Thymus (tissue), 11 donors: ENCODE data around the gene CELF3. TPM values are rescaled to one million over a fixed set of nuclear protein-coding genes. Genes with fewer than 3 reads are reported as not detected.
A peak's percentile ranks its signal among the peaks of the same experiment; 100 is the strongest.

Source experiments
- DNase-seq, 9 donors: peaks; one replicate each; pipeline ENCODE4 v3.0.0-alpha.2; 2013; ENCODE audit warnings: low spot score in 9 of 9, low read depth in 6 of 9, missing footprints in 1 of 9
- H3K27ac ChIP-seq, 2 donors: one replicate each; pipeline ENCODE4 v1.5.1; 2013; ENCODE audit warnings: control low read depth in 1 of 2, low read depth in 1 of 2, low read length in 1 of 2, mild to moderate bottlenecking in 1 of 2, moderate library complexity in 1 of 2
- H3K27me3 ChIP-seq, 2 donors: one replicate each; pipeline ENCODE4 v1.5.1; 2013; ENCODE audit warnings: low read length in 1 of 2; ENCODE audit not compliant: control insufficient read depth in 2 of 2, insufficient read depth in 1 of 2
- H3K36me3 ChIP-seq, 2 donors: one replicate each; pipeline ENCODE4 v1.5.1; 2013; ENCODE audit warnings: low read length in 1 of 2, mild to moderate bottlenecking in 1 of 2, moderate library complexity in 1 of 2; ENCODE audit not compliant: control insufficient read depth in 2 of 2, insufficient read depth in 2 of 2
- H3K4me1 ChIP-seq, 2 donors: one replicate each; pipeline ENCODE4 v1.5.1; 2013; ENCODE audit warnings: low read length in 2 of 2; ENCODE audit not compliant: control insufficient read depth in 2 of 2, insufficient read depth in 2 of 2
- H3K4me3 ChIP-seq, 2 donors: one replicate each; pipeline ENCODE4 v1.5.1; 2013; ENCODE audit warnings: low read length in 2 of 2, control low read depth in 1 of 2, mild to moderate bottlenecking in 1 of 2
- H3K9me3 ChIP-seq, 2 donors: one replicate each; pipeline ENCODE4 v1.5.1; 2013; ENCODE audit warnings: low read length in 1 of 2, mild to moderate bottlenecking in 1 of 2; ENCODE audit not compliant: control insufficient read depth in 2 of 2, insufficient read depth in 1 of 2
- WGBS: extraction: QIAGEN DNeasy Blood & Tissue Kit; methylation state at CpG from one replicate; pipeline ENCODE4 v1.1.7; 2013; 5-methylcytosine and 5-hydroxymethylcytosine counted together
- polyA plus RNA-seq: library from polyadenylated mRNA; stranded (reverse); fragments of 200-250 nt; gene quantifications from one replicate; pipeline ENCODE4 v1.2.3, GENCODE V29; 2013
- total RNA-seq: library from RNA; stranded (reverse); fragments of 120-200 nt; gene quantifications from one replicate; pipeline ENCODE4 v1.2.4, GENCODE V29; 2013
- donor health status: healthy.

Gene CELF3
- total and polyA plus RNA-seq, 2 donors = 0.05 to 0.18 TPM

- Histone ChIP-seq H3K36me3 (no peaks in the 10 kb centered on the region), H3K27me3 (peaks cover 16 to 94% of the 10 kb centered on the region in 2 donors), H3K27ac (no peak overlapping the region), H3K4me3 (no peak overlapping the region), H3K4me1 (peaks cover 0 to 15% of the 10 kb centered on the region in 2 donors), H3K9me3 (peaks cover 0 to 6% of the 10 kb centered on the region in 2 donors)
- DNase-seq = no peak
- WGBS = 50% methylated on average over 17 of the region's 17 CpGs
Observed at GRCh38 chr1:151715726-151716404, 738 bp downstream of the CELF3 start.

GRCh38 chr1:151714820-151715725 lies 1.5 kb downstream of the CELF3 start:
- 80% methylated on average over 10 of the region's 10 CpGs for WGBS
- Histone ChIP-seq H3K36me3 (no peaks in the 10 kb centered on the region), H3K4me1 (peaks cover 0 to 11% of the 10 kb centered on the region in 2 donors), H3K27me3 (peaks cover 16 to 86% of the 10 kb centered on the region in 2 donors), H3K9me3 (peaks cover 0 to 6% of the 10 kb centered on the region in 2 donors), H3K27ac (no peak overlapping the region), H3K4me3 (no peak overlapping the region)
- no peak for DNase-seq

- DNase-seq = no peak
Observed at GRCh38 chr1:151713874-151714273, 2.7 kb downstream of the CELF3 start.

GRCh38 chr1:151713044-151713443 lies 3.6 kb downstream of the CELF3 start:
- Histone ChIP-seq H3K36me3 (no peaks in the 10 kb centered on the region), H3K4me3 (no peak overlapping the region), H3K4me1 (peaks cover 0 to 11% of the 10 kb centered on the region in 2 donors), H3K27me3 (peaks cover 13 to 66% of the 10 kb centered on the region in 2 donors), H3K9me3 (peaks cover 0 to 6% of the 10 kb centered on the region in 2 donors), H3K27ac (no peak overlapping the region)
- WGBS = 86% methylated on average over 2 of the region's 2 CpGs
- DNase-seq = no peak

More at GRCh38 chr1:151713874-151714273, 2.7 kb downstream of the CELF3 start:
- H3K27me3 ChIP-seq = peaks cover 15 to 74% of the 10 kb centered on the region in 2 donors
- peaks cover 0 to 6% of the 10 kb centered on the region in 2 donors for H3K9me3 ChIP-seq
- 92% methylated on average over 2 of the region's 2 CpGs for WGBS
- no peak overlapping the region for H3K27ac ChIP-seq
- no peak overlapping the region for H3K4me3 ChIP-seq
- H3K4me1 ChIP-seq = peaks cover 0 to 11% of the 10 kb centered on the region in 2 donors
- H3K36me3 ChIP-seq = no peaks in the 10 kb centered on the region

GRCh38 chr1:151711951-151712350 lies 4.7 kb downstream of the CELF3 start:
- H3K4me3 ChIP-seq = no peak overlapping the region
- no peak for DNase-seq
- 65% methylated on average over 10 of the region's 10 CpGs for WGBS
- H3K9me3 ChIP-seq = peaks cover 0 to 6% of the 10 kb centered on the region in 2 donors
- H3K27me3 ChIP-seq = peaks cover 4 to 55% of the 10 kb centered on the region in 2 donors
- no peak overlapping the region for H3K27ac ChIP-seq
- peaks cover 0 to 8% of the 10 kb centered on the region in 2 donors for H3K4me1 ChIP-seq
- H3K36me3 ChIP-seq = no peaks in the 10 kb centered on the region

- Histone ChIP-seq H3K36me3 (no peaks in the 10 kb centered on the region), H3K27me3 (peaks cover 0 to 47% of the 10 kb centered on the region in 2 donors), H3K4me1 (peaks cover 0 to 10% of the 10 kb centered on the region in 2 donors), H3K27ac (no peak overlapping the region), H3K9me3 (peaks cover 0 to 6% of the 10 kb centered on the region in 2 donors), H3K4me3 (no peak overlapping the region)
- DNase-seq = no peak
- 94% methylated on average over 21 of the region's 21 CpGs for WGBS
Observed at GRCh38 chr1:151711044-151711800, 5.4 kb downstream of the CELF3 start.

- peak in 1 of 9 donors; percentile 18 for DNase-seq
- H3K9me3 ChIP-seq = no peaks in the 10 kb centered on the region
- H3K4me3 ChIP-seq = no peak overlapping the region
- H3K27me3 ChIP-seq = peaks cover 0 to 38% of the 10 kb centered on the region in 2 donors
- H3K36me3 ChIP-seq = no peaks in the 10 kb centered on the region
- H3K4me1 ChIP-seq = peaks cover 0 to 9% of the 10 kb centered on the region in 2 donors
- WGBS = 89% methylated on average over 15 of the region's 15 CpGs
- H3K27ac ChIP-seq = no peak overlapping the region
Observed at GRCh38 chr1:151710187-151710840, 6.3 kb downstream of the CELF3 start.

- Histone ChIP-seq H3K4me1 (peaks cover 0 to 9% of the 10 kb centered on the region in 2 donors), H3K27me3 (peaks cover 0 to 24% of the 10 kb centered on the region in 2 donors), H3K4me3 (no peak overlapping the region), H3K9me3 (no peaks in the 10 kb centered on the region), H3K36me3 (no peaks in the 10 kb centered on the region), H3K27ac (no peak overlapping the region)
- 89% methylated on average over 15 of the region's 15 CpGs for WGBS
- no peak for DNase-seq
Observed at GRCh38 chr1:151708891-151709290, 7.7 kb downstream of the CELF3 start.
